SU-DHL-6 (cell line): ENCODE measurements around the gene BRSK1.

Experiments
- EZH2phosphoT487 ChIP-seq: fragments of 200-600 bp; sonication (generic), shearing (Covaris generic); conservative IDR thresholded peaks from 2 replicates; pipeline ENCODE4 v1.6.1; 2018; ENCODE audit warnings: mild to moderate bottlenecking, antibody characterized with exemption, low read length, moderate library complexity, mixed read lengths
- TF ChIP-seq, protein P1 (sequence below): fragments of 200-600 bp; sonication (generic); IDR thresholded peaks from one replicate; pipeline ENCODE4 v1.5.1; 2017; ENCODE audit warnings: antibody characterized with exemption, mild to moderate bottlenecking, low read length, moderate library complexity; ENCODE audit not compliant: insufficient read depth, poor library complexity, severe bottlenecking

DNA sequence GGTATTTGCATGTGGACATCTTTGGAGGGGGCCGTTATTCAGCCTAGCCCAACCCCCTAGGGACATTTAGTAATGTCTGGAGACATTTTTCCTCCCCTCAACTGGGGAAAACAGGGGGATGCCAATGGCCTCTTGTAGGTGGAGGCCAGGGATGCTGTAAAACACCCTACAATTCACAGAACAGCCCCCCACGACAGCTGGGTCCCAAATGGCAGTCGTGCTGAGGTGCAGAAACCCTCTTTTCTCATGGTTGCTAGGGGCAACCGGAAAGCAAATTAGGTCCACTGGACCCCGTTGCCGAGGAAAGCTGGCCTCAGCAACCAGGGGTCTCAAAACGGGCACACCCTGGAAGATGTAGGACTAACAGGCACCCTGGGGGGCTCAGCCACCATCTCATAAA is 26.7 kb downstream of the BRSK1 start:
- TF ChIP-seq, protein P1, sequence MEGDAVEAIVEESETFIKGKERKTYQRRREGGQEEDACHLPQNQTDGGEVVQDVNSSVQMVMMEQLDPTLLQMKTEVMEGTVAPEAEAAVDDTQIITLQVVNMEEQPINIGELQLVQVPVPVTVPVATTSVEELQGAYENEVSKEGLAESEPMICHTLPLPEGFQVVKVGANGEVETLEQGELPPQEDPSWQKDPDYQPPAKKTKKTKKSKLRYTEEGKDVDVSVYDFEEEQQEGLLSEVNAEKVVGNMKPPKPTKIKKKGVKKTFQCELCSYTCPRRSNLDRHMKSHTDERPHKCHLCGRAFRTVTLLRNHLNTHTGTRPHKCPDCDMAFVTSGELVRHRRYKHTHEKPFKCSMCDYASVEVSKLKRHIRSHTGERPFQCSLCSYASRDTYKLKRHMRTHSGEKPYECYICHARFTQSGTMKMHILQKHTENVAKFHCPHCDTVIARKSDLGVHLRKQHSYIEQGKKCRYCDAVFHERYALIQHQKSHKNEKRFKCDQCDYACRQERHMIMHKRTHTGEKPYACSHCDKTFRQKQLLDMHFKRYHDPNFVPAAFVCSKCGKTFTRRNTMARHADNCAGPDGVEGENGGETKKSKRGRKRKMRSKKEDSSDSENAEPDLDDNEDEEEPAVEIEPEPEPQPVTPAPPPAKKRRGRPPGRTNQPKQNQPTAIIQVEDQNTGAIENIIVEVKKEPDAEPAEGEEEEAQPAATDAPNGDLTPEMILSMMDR: no peak
- TF ChIP-seq EZH2phosphoT487: no peak
